Vagina (tissue), 2 donors: ENCODE measurements around the gene SOX14. TPM values are rescaled to one million over a fixed set of nuclear protein-coding genes. Genes with fewer than 3 reads are reported as not detected.
A peak's percentile ranks its signal among the peaks of the same experiment; 100 is the strongest.

ENCODE experiments used
- DNase-seq, 2 donors: peaks; one replicate each; pipeline ENCODE4 v3.0.0-alpha.2; 2017; ENCODE audit errors: extremely low spot score in 2 of 2
- H3K27ac ChIP-seq: fragments of 200-600 bp; sonication (generic); one replicate; pipeline ENCODE4 v1.5.1; 2019
- H3K27me3 ChIP-seq: fragments of 200-600 bp; sonication (generic); one replicate; pipeline ENCODE4 v1.5.1; 2019
- H3K36me3 ChIP-seq, 2 donors: fragments of 200-600 bp; sonication (generic); one replicate each; pipeline ENCODE4 v1.5.1; 2017 to 2019
- H3K4me1 ChIP-seq: fragments of 200-600 bp; sonication (generic); one replicate; pipeline ENCODE4 v1.5.1; 2019
- H3K4me3 ChIP-seq, 2 donors: fragments of 200-600 bp; sonication (generic); 1 replicate in 1 of 2; 2 replicates in 1 of 2; pipeline ENCODE4 v1.5.1; 2016 to 2019
- H3K9me3 ChIP-seq: fragments of 200-600 bp; sonication (generic); one replicate; pipeline ENCODE4 v1.5.1; 2019
- POLR2A ChIP-seq, 2 donors: fragments of 450-650 bp; IDR thresholded peaks; one replicate each; pipeline ENCODE4 v1.6.1; 2017; ENCODE audit warnings: antibody characterized with exemption in 2 of 2, mild to moderate bottlenecking in 2 of 2, moderate library complexity in 2 of 2
- POLR2AphosphoS5 ChIP-seq, 2 donors: sonication (generic); formaldehyde crosslinking; IDR thresholded peaks; one replicate each; pipeline ENCODE4 v1.9.0; 2017; ENCODE audit warnings: antibody characterized with exemption in 2 of 2, mild to moderate bottlenecking in 2 of 2, low read depth in 1 of 2; ENCODE audit not compliant: insufficient read depth in 1 of 2
- intact Hi-C: fragments of 100-400 bp; cut with DNase I; formaldehyde crosslinking; loops from one replicate; pipeline ENCODE4 v1.15.1; 2023
- total RNA-seq: library from RNA; depleted of rRNA; stranded (reverse); fragments of >200 nt; gene quantifications from one replicate; pipeline ENCODE4 v1.2.3, GENCODE V29; 2016
- TF ChIP-seq, protein P1 (sequence below), 3 experiments: fragments of 450-650 bp in 2 of 3; fragments of 200-600 bp in 1 of 3; sonication (generic) in 1 of 3; IDR thresholded peaks; one replicate each; pipeline ENCODE4 v1.5.1; 2017 to 2019; ENCODE audit warnings: antibody characterized with exemption in 3 of 3, mild to moderate bottlenecking in 2 of 3, moderate library complexity in 2 of 3

The SOX14 gene
- total RNA-seq, 1 donor from 2014 or later: not detected

DNA sequence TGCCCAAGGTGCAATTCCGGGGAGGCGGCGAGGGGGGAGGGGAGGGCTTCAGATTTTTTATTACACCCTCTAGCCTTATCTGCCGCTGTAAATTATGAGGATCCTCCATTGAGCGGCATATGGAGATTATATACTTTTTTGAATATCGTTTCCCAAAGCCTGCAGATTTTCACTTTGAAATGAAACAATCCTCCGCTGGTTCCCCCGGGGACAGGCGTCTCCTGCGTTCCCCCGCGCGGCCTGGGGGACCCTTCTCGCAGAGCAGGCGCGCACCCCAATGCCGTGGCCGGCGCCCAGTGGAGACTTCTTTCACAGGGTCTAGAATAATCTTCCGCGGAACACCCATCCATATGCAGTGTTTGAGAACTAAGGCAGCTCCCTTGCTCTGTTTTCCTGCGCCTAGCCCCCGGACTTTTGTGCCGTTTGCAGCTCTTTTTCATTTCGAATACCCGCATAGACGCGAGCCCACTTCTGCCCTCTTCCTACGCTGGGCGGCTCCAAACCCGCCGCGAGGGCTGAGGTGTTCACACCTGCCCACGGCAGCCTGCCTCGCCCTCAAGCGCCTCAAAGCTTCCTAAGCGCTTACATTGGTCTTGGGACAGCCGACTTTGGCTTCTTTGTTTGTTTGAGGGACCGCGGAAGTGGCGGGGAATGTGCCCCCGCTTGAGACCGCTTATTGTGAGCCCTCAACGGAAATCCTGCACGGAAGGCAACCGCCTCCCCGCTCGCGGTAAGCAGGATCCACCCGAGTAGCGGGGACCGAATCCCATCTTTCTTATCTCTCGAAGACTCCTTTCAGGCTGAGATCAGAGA, 7.5 kb downstream of the SOX14 start:
- peaks cover 40% of the 10 kb centered on the region for H3K4me1 ChIP-seq
- no peak for DNase-seq
- no peaks in the 10 kb centered on the region for H3K36me3 ChIP-seq
- no peaks in the 10 kb centered on the region for H3K27me3 ChIP-seq
- intact Hi-C loops: no loop called here
- no peak overlapping the region for H3K27ac ChIP-seq
- H3K9me3 ChIP-seq: no peaks in the 10 kb centered on the region
- TF ChIP-seq, protein P1, sequence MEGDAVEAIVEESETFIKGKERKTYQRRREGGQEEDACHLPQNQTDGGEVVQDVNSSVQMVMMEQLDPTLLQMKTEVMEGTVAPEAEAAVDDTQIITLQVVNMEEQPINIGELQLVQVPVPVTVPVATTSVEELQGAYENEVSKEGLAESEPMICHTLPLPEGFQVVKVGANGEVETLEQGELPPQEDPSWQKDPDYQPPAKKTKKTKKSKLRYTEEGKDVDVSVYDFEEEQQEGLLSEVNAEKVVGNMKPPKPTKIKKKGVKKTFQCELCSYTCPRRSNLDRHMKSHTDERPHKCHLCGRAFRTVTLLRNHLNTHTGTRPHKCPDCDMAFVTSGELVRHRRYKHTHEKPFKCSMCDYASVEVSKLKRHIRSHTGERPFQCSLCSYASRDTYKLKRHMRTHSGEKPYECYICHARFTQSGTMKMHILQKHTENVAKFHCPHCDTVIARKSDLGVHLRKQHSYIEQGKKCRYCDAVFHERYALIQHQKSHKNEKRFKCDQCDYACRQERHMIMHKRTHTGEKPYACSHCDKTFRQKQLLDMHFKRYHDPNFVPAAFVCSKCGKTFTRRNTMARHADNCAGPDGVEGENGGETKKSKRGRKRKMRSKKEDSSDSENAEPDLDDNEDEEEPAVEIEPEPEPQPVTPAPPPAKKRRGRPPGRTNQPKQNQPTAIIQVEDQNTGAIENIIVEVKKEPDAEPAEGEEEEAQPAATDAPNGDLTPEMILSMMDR (IDR thresholded peaks at IDR 0.05): no peak
- TF ChIP-seq POLR2A (IDR thresholded peaks at IDR 0.05) (no peak), POLR2AphosphoS5 (IDR thresholded peaks at IDR 0.05; ENCODE audit: insufficient read depth in 1 of 2, low read depth in 1 of 2) (no peak)
- peak overlapping the region in 1 of 2 donors; percentile 8 for H3K4me3 ChIP-seq

DNA sequence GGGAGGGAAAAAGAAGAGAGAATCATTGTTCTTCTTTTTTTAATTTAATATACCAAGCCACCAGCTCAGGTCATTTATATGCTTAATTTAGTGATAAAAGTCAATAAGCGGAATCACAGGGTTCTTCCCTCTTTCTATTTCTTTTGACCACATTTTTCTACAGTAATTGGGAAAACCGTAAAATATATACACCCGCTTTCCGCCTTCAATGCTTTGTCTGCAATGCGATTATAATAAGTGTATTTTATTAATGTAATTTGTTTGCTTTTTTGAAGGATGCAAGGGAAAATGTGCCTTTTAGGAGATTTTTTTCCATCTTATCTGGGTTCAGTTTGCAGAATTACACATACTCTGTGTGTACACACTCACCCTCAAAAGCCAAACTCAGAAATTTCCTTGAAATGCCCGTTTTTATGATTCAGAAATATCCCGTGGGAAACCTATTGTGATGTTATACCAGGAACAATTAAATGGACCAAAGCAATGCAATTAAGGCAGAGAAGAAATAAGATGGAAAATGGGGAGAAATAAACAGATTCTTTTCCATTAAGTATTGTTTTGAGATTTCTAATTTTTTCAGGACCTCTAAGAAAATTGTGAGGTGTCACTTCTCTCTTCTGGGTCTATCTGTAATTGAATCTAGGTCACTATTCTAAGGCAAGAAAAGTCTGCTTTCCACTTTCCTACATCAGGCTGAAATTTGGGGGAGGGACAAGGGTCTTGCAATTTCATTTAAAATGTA, 8.3 kb downstream of the SOX14 start:
- no peak for TF ChIP-seq POLR2A (IDR thresholded peaks at IDR 0.05)
- TF ChIP-seq, protein P1 (IDR thresholded peaks at IDR 0.05): no peak
- no peak for TF ChIP-seq POLR2AphosphoS5 (IDR thresholded peaks at IDR 0.05; ENCODE audit: insufficient read depth in 1 of 2, low read depth in 1 of 2)
- H3K4me3 ChIP-seq: no peak overlapping the region
- intact Hi-C loops: no loop called here
- H3K27me3 ChIP-seq: no peaks in the 10 kb centered on the region
- no peaks in the 10 kb centered on the region for H3K36me3 ChIP-seq
- H3K4me1 ChIP-seq: peaks cover 40% of the 10 kb centered on the region
- H3K9me3 ChIP-seq: no peaks in the 10 kb centered on the region
- DNase-seq: no peak
- H3K27ac ChIP-seq: no peak overlapping the region

GRCh38 chr3:137778941-137779340, 14.8 kb downstream of the SOX14 start:
- intact Hi-C loops: no loop called here
- Histone ChIP-seq H3K9me3 (no peaks in the 10 kb centered on the region), H3K4me1 (no peaks in the 10 kb centered on the region), H3K36me3 (no peaks in the 10 kb centered on the region), H3K4me3 (no peak overlapping the region), H3K27me3 (no peaks in the 10 kb centered on the region), H3K27ac (no peak overlapping the region)
- no peak for DNase-seq
- TF ChIP-seq POLR2AphosphoS5 (IDR thresholded peaks at IDR 0.05; ENCODE audit: insufficient read depth in 1 of 2, low read depth in 1 of 2): no peak
- TF ChIP-seq POLR2A (IDR thresholded peaks at IDR 0.05): no peak
- TF ChIP-seq, protein P1 (IDR thresholded peaks at IDR 0.05): no peak

DNA sequence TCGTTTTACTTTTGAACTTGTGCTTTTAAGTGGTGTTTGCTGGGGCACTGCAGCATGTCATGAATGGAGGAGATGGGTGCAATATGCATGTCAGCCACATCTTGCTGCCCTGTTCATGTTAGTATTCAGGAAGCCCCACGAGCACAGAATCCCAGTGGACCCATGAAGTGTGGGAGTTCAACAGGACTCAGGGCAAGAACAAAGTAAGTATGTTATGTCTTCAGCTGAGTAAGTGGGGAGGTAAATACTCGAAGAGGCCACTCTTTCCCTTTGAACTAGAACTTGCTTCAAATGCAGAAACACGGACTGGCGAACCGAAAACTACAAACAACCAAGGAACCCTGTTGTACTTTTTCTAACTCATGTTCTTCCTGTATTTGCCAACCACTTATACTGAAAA, 23.4 kb downstream of the SOX14 start:
- intact Hi-C loops: no loop called here
- DNase-seq: no peak
- TF ChIP-seq, protein P1 (IDR thresholded peaks at IDR 0.05): no peak
- no peak for TF ChIP-seq POLR2A (IDR thresholded peaks at IDR 0.05)
- no peak for TF ChIP-seq POLR2AphosphoS5 (IDR thresholded peaks at IDR 0.05; ENCODE audit: insufficient read depth in 1 of 2, low read depth in 1 of 2)
- no peak overlapping the region for H3K4me3 ChIP-seq
- no peaks in the 10 kb centered on the region for H3K4me1 ChIP-seq
- no peak overlapping the region for H3K27ac ChIP-seq
- no peaks in the 10 kb centered on the region for H3K9me3 ChIP-seq
- no peaks in the 10 kb centered on the region for H3K27me3 ChIP-seq
- no peaks in the 10 kb centered on the region for H3K36me3 ChIP-seq

DNA sequence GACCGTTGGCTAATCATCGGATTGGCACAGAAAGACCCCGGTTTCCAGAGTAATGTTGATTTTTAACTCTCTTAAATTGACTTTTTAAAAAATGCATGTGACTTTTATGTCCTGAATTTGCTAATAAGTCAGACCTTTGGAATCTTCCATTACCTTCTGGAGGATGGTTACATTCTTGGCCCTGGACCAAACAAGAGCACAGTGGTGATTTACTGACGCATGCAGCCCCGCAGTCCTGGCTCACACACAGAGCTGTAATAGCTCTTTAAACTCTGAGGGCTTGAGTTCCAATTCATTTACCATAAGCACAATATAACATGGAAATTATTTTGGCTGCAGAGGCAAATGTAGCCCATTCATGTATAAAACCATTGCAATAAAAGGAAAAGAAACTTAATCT, 25.1 kb downstream of the SOX14 start:
- Histone ChIP-seq H3K27me3 (no peaks in the 10 kb centered on the region), H3K27ac (no peak overlapping the region), H3K4me1 (no peaks in the 10 kb centered on the region), H3K9me3 (no peaks in the 10 kb centered on the region), H3K36me3 (no peaks in the 10 kb centered on the region), H3K4me3 (no peak overlapping the region)
- no peak for DNase-seq
- TF ChIP-seq POLR2AphosphoS5 (IDR thresholded peaks at IDR 0.05; ENCODE audit: insufficient read depth in 1 of 2, low read depth in 1 of 2) (no peak), POLR2A (IDR thresholded peaks at IDR 0.05) (no peak)
- intact Hi-C loops: no loop called here
